OCI-LY1 (cell line): ENCODE data around the gene PTPRN2.

Experiments used
- CTCF ChIP-seq: fragments of 200-600 bp; sonication (generic), shearing (Covaris generic); IDR thresholded peaks from 2 replicates; pipeline ENCODE4 v1.5.1; 2017; ENCODE audit warnings: mild to moderate bottlenecking, antibody characterized with exemption, low read length, moderate library complexity, mixed read lengths
- EZH2 ChIP-seq: fragments of 200-600 bp; sonication (generic), shearing (Covaris generic); IDR thresholded peaks from 2 replicates; pipeline ENCODE4 v1.8.0; 2017; ENCODE audit warnings: borderline replicate concordance, mixed run types, mild to moderate bottlenecking, antibody characterized with exemption, low read length, moderate library complexity, mixed read lengths

GRCh38 chr7:158587162-158588084 lies at the start of gene PTPRN2:
- TF ChIP-seq EZH2 (no peak), CTCF (no peak)
